ENCODE data around the gene AQP11.
"Not testable (repeated sequence)": the region's sequence is repeated elsewhere in the genome, so short reads cannot be mapped to it uniquely, and the experiment has no call there.

AQP11 gene

GRCh38 chr11:77593883-77594282 lies 4.1 kb downstream of the AQP11 start:
- DNase-seq: no peak

- DNase-seq: no peak
Observed at GRCh38 chr11:77596626-77597025, 6.9 kb downstream of the AQP11 start.

- DNase-seq: no peak
Observed at GRCh38 chr11:77598195-77598594, 8.4 kb downstream of the AQP11 start.

- DNase-seq: no peak
Observed at GRCh38 chr11:77602381-77603088, 12.8 kb downstream of the AQP11 start.

- no peak for DNase-seq
Observed at GRCh38 chr11:77604281-77604680, 14.5 kb downstream of the AQP11 start.

- no peak for DNase-seq
Observed at GRCh38 chr11:77609234-77609633, 19.5 kb downstream of the AQP11 start.

GRCh38 chr11:77611921-77612320 lies 22.2 kb downstream of the AQP11 start:
- no peak for DNase-seq

- no peak for DNase-seq
Observed at GRCh38 chr11:77617892-77618291, 28.1 kb downstream of the AQP11 start.

GRCh38 chr11:77619576-77620198 lies 29.9 kb downstream of the AQP11 start:
- peak; percentile 51 for DNase-seq

- no peak for DNase-seq
Observed at GRCh38 chr11:77630157-77630710, 40.5 kb downstream of the AQP11 start.

GRCh38 chr11:77633926-77634325 lies 44.2 kb downstream of the AQP11 start:
- DNase-seq: not testable (repeated sequence)

- DNase-seq: peak; percentile 0
Observed at GRCh38 chr11:77636731-77637344, 47.1 kb downstream of the AQP11 start.

- DNase-seq: peak; percentile 90
Observed at GRCh38 chr11:77637345-77638165, 47.8 kb downstream of the AQP11 start, which contains the start of gene CLNS1A. Gene CLNS1A, minus strand, starts transcription at chr11:77637794. Its CDS starts 80 bp downstream, at chr11:77637714.

GRCh38 chr11:77642228-77642627 lies 52.5 kb downstream of the AQP11 start:
- no peak for DNase-seq

- DNase-seq: no peak
Observed at GRCh38 chr11:77644887-77645286, 55.1 kb downstream of the AQP11 start.

- DNase-seq: no peak
Observed at GRCh38 chr11:77647654-77648305, 58.0 kb downstream of the AQP11 start.

GRCh38 chr11:77650123-77650522 lies 60.4 kb downstream of the AQP11 start:
- DNase-seq: no peak

GRCh38 chr11:77654770-77655434 lies 65.1 kb downstream of the AQP11 start:
- no peak for DNase-seq

GRCh38 chr11:77656362-77656761 lies 66.6 kb downstream of the AQP11 start:
- no peak for DNase-seq

- no peak for DNase-seq
Observed at GRCh38 chr11:77658213-77659013, 68.7 kb downstream of the AQP11 start.

Measured in NCI-H1105 (cell line).